Measurements from ENCODE around the gene ACOD1.

Gene ACOD1

DNA sequence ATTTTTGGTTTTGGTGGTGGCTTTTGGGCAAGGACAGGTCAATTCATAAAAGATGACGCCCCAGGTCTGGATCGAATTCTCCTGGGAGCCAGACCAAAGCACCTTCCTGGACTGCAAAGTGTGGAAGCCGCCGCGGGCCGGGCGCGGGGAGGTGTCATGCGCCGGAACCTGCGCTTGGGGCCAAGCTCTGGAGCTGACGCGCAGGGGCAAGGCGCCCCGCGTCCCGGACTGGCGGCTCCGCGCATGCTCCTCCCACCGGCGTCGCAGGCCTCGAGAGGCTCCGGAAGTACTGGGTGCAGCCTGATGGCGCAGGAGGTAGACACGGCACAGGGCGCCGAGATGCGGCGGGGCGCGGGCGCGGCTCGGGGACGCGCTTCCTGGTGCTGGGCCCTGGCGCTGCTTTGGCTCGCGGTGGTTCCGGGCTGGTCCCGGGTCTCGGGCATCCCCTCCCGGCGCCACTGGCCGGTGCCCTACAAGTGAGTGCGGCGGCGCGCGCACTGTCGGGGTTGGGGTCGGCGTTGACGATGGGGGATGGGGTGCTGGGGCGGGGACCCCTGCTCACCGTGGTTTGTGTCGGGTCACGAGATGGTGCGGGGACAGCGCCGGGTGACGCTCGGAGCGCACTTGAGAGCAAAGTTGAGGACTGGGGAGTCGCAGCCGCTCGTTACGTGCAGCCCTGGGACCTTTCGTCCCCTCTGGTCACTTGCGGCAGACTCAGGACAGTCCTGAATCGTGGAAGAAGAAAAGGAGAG, 43.7 kb downstream of the ACOD1 start, which contains the start of gene CLN5:
Gene CLN5, plus strand, starts transcription at position 286 of the 752 bp plus-strand sequence. Its CDS starts 18 bp downstream, at position 304.
- peak; percentile 84 to 90 for DNase-seq (ENCODE audit: low read depth in 2 of 2)

DNA sequence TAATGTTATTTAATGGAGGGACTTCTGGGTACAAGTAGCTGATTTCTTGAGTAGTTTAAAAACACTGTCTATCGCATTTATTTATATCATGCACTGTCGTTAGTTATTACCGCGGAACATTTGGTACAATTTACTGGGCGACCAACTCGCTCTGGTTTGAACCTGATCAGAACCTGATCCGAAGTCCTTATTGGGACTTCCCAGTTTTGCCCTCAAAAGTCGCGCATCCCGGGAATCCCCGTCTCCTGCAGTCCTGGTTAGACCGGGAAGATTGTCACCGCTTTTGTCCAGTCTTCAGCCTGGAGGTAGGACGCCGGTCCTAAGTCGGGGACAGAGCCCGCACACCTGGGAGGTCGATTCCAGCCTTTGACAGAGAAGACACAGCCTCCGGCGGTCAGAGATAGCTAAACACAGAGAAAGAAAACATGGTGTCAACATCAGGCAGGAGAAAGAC, 44.3 kb downstream of the ACOD1 start:
- no peak for DNase-seq (ENCODE audit: low read depth in 2 of 2)

DNA sequence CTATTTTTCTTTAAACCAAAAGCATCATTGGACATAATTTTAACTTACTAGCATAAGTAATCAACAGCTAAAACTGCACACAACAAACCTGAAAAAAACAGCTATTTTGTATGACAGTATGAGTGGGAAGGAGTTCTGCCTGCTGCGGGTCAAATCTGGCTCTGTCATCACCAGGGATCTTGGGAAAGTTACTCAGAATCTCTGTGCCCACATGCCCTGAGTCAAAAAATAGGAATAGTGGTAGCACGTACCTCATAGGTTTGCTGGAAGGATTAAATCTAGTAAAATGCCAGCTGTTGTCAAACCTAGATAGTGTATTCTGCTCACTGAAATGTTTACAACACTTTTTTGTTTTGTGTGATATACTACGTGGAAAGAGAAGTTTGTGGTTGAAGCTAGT, 44.7 kb downstream of the ACOD1 start:
- no peak for DNase-seq (ENCODE audit: low read depth in 2 of 2)

DNA sequence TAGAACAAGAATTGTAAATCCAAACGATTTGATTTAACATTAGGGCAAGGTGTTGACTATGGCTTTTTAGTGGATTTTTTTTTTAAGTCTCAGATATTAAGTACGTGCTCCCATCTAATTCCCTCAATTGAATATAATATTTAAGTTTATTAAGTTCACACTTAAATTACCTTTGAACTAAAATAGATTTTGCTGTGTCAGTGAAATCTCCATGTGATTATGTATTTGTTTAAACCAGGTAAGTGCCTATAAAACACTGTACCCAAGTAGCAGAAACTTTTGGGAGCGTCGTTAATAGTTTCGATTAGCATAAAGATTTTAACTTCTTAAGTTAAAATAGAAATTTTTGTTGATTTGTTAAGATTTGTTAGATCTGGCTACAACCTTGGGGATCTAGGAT, 45.2 kb downstream of the ACOD1 start:
- no peak for DNase-seq (ENCODE audit: low read depth in 2 of 2)

DNA sequence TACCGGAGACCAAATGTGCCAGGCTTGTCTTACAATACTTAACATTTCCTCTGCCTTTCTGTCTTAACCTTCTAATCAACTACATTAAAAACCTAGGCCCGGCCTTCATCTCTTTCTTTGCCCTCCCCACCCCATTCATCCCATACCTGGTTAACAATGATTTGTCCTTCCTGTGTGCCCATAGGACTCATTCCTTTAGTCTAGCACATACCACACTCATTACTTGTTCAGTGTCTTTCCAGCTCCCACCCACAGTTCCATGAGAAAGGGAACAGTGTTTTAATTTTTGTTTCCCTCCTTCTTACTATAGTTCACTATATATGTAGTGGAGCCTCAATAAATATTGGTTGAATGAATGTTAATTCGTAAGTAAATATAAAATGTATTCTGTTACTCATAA, 46.0 kb downstream of the ACOD1 start:
- DNase-seq (ENCODE audit: low read depth in 2 of 2) = no peak

DNA sequence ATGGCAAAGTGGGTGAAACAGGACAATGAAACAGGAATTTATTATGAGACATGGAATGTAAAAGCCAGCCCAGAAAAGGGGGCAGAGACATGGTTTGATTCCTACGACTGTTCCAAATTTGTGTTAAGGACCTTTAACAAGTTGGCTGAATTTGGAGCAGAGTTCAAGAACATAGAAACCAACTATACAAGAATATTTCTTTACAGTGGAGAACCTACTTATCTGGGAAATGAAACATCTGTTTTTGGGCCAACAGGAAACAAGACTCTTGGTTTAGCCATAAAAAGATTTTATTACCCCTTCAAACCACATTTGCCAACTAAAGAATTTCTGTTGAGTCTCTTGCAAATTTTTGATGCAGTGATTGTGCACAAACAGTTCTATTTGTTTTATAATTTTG, 52.2 kb downstream of the ACOD1 start:
- no peak for DNase-seq (ENCODE audit: low read depth in 2 of 2)

DNA sequence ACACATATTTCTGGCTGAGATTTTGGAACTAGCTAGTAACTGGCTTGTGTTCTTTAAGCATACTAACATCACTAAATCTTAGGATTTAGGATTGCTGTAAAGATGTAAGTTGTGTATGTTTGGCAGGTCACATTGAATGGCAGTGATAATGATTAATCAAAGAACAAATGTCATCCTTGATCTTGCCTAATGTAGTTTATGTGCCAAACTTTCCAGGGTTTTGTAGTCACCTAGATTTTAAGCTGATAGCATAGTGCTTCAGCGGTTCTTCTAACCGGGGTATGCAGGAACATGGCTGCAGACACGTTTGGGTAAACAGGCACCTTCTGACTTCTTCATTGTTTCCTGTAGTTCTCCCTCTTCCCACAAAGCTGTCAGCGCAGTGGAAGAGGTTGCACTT, 53.2 kb downstream of the ACOD1 start:
- DNase-seq (ENCODE audit: low read depth in 2 of 2) = no peak

DNA sequence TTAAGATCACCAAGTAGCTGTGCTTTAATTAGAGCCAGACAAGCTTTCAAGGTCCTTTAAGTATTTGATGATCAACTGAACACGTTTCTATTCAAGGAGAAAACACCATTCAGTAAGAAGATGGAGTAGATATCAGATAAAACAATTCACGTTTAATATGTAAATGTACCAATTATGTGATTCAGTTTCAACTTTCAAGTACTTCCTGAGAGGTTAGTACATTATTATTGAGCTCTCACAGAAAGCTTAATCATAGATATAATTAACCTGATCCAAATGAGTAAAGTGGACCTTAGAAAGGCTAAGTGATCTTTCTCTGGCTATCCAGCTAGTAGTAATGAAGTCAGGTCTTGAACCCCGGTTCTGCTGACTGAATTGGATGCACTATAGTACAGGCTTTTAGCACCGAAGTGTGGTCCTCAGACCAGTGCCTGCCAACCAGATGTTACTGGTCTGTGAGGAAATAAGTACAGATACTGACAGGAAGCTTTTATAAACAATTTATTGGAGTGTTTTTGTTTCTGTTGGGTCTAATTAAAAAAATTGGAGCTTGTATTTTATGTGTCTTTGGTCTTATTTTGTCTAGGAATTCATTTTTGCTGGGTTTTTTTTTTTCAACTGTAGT, 53.8 kb downstream of the ACOD1 start:
- no peak for DNase-seq (ENCODE audit: low read depth in 2 of 2)

DNA sequence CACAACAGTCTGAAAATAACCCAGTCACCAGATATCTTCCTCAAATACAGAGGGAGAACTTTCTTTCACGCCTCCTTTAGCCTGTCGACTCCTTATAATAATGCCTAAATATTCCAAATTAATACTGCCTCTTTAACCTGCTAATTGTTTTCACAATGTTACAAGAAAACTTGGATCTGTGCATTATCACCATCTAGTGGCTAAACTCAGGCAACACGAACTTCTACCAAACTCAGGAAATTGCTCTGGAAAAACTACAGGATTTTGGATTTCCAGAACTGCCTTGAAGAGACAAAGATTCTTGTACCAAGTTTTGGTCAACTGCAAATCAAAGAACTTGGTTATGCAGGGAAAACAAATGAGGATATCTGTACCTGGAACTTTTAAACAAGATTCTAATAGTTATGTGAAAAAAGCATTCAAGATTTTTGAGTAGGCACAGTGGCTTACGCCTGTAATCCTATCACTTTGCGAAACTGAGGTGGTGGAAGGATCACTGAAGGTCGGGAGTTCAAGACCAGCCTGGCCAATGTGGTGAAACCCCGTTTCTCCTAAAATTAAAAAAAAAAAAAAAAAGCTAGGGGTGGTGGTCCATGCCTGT, 54.4 kb downstream of the ACOD1 start:
- DNase-seq (ENCODE audit: low read depth in 2 of 2) = no peak

All from stimulated activated CD8-positive, alpha-beta memory T cell treated with anti-CD3 and anti-CD28 coated beads, Interleukin-2, amount 100 ng/mL, for 48 hours (primary cell).